H9 (cell line): ENCODE results near the gene ZP3. TPM values are rescaled to one million over a fixed set of nuclear protein-coding genes. Genes with fewer than 3 reads are reported as not detected.

Source experiments
- DNase-seq: peaks from one replicate; pipeline ENCODE4 v3.0.0-alpha.2; 2017
- H2AFZ ChIP-seq: one replicate; pipeline ENCODE4 v1.6.1; 2013; ENCODE audit warnings: mild to moderate bottlenecking, low read length, control low read depth, moderate library complexity
- H2AK5ac ChIP-seq: 2 replicates; pipeline ENCODE4 v1.6.1; 2013; ENCODE audit warnings: low read length, control low read depth, mixed read lengths; ENCODE audit not compliant: insufficient read length
- H2BK120ac ChIP-seq: one replicate; pipeline ENCODE4 v1.6.1; 2013; ENCODE audit warnings: low read depth, mild to moderate bottlenecking, low read length, control low read depth, inconsistent platforms; ENCODE audit not compliant: poor library complexity, severe bottlenecking
- H2BK12ac ChIP-seq: 2 replicates; pipeline ENCODE4 v1.6.1; 2013; ENCODE audit warnings: low read length, control low read depth, mixed read lengths, low read depth; ENCODE audit not compliant: insufficient read length
- H2BK15ac ChIP-seq: 2 replicates; pipeline ENCODE4 v1.6.1; 2013; ENCODE audit warnings: low read depth, low read length, control low read depth
- H2BK20ac ChIP-seq: one replicate; pipeline ENCODE4 v1.6.1; 2013; ENCODE audit warnings: low read depth, mild to moderate bottlenecking, low read length, control low read depth, inconsistent platforms; ENCODE audit not compliant: poor library complexity, severe bottlenecking
- H2BK5ac ChIP-seq: 2 replicates; pipeline ENCODE4 v1.6.1; 2013; ENCODE audit warnings: low read length, control low read depth, mixed read lengths; ENCODE audit not compliant: insufficient read length
- H3K14ac ChIP-seq: 2 replicates; pipeline ENCODE4 v1.6.1; 2013; ENCODE audit warnings: low read length, control low read depth; ENCODE audit not compliant: insufficient read depth
- H3K18ac ChIP-seq: 2 replicates; pipeline ENCODE4 v1.6.1; 2013; ENCODE audit warnings: low read depth, mild to moderate bottlenecking, mixed read lengths, low read length, control low read depth; ENCODE audit not compliant: insufficient read length
- H3K23ac ChIP-seq: 2 replicates; pipeline ENCODE4 v1.6.1; 2013; ENCODE audit warnings: low read length, control low read depth, mixed read lengths, low read depth; ENCODE audit not compliant: insufficient read length
- H3K23me2 ChIP-seq: 2 replicates; pipeline ENCODE4 v1.6.1; 2013; ENCODE audit warnings: low read depth, mild to moderate bottlenecking, mixed read lengths, low read length, control low read depth; ENCODE audit not compliant: insufficient read length, poor library complexity, severe bottlenecking
- H3K27ac ChIP-seq: 2 replicates; pipeline ENCODE4 v1.5.1; 2013; ENCODE audit warnings: low read length, control low read depth, mixed read lengths, low read depth; ENCODE audit not compliant: insufficient read length
- H3K27me3 ChIP-seq: 2 replicates; pipeline ENCODE4 v1.6.1; 2013; ENCODE audit warnings: low read length, control low read depth, inconsistent platforms; ENCODE audit not compliant: insufficient read depth
- H3K4ac ChIP-seq: 2 replicates; pipeline ENCODE4 v1.6.1; 2013; ENCODE audit warnings: low read depth, mild to moderate bottlenecking, control low read depth, inconsistent platforms, low read length, moderate library complexity
- H3K4me1 ChIP-seq: 2 replicates; pipeline ENCODE4 v1.6.1; 2013; ENCODE audit warnings: low read length, control low read depth, inconsistent platforms; ENCODE audit not compliant: insufficient read depth
- H3K4me2 ChIP-seq: 2 replicates; pipeline ENCODE4 v1.6.1; 2013; ENCODE audit warnings: low read length, control low read depth, mixed read lengths; ENCODE audit not compliant: insufficient read length, insufficient read depth
- H3K56ac ChIP-seq: 2 replicates; pipeline ENCODE4 v1.6.1; 2013; ENCODE audit warnings: low read depth, mild to moderate bottlenecking, mixed read lengths, low read length, control low read depth; ENCODE audit not compliant: insufficient read length
- H3K79me1 ChIP-seq: 2 replicates; pipeline ENCODE4 v1.6.1; 2013; ENCODE audit warnings: low read depth, mild to moderate bottlenecking, moderate library complexity, low read length, control low read depth, inconsistent platforms; ENCODE audit not compliant: insufficient read depth, poor library complexity, severe bottlenecking
- H3K79me2 ChIP-seq: 2 replicates; pipeline ENCODE4 v1.6.1; 2013; ENCODE audit warnings: low read length, control low read depth, inconsistent platforms; ENCODE audit not compliant: insufficient read depth
- H3K9ac ChIP-seq: 2 replicates; pipeline ENCODE4 v1.6.1; 2013; ENCODE audit warnings: low read length, control low read depth, mixed read lengths; ENCODE audit not compliant: insufficient read length; ENCODE audit errors: extremely low read depth
- H3K9me3 ChIP-seq: one replicate; pipeline ENCODE4 v1.6.1; 2013; ENCODE audit warnings: low read depth, low read length, inconsistent platforms; ENCODE audit not compliant: control insufficient read depth
- H3T11ph ChIP-seq: one replicate; pipeline ENCODE4 v1.6.1; 2013; ENCODE audit warnings: mild to moderate bottlenecking, low read length, control low read depth, inconsistent platforms
- H4K20me1 ChIP-seq: one replicate; pipeline ENCODE4 v1.6.1; 2013; ENCODE audit not compliant: control insufficient read depth, insufficient read length, insufficient read depth
- H4K5ac ChIP-seq: 2 replicates; pipeline ENCODE4 v1.6.1; 2013; ENCODE audit warnings: low read depth, mild to moderate bottlenecking, mixed read lengths, low read length, control low read depth; ENCODE audit not compliant: insufficient read length
- H4K8ac ChIP-seq: replicated peaks from 2 replicates; pipeline ENCODE4 v1.6.1; 2013; ENCODE audit warnings: low read length, control low read depth, mixed read lengths, low read depth; ENCODE audit not compliant: insufficient read length
- H4K91ac ChIP-seq: 2 replicates; pipeline ENCODE4 v1.6.1; 2013; ENCODE audit warnings: low read depth, mild to moderate bottlenecking, moderate library complexity, mixed read lengths, low read length, control low read depth; ENCODE audit not compliant: insufficient read length
- H3K27ac Mint-ChIP-seq, 3 experiments: 2 replicates in 2 of 3; 3 replicates in 1 of 3; pipeline ENCODE4 v1.8.0; 2020 to 2021; ENCODE audit warnings: mixed read lengths in 3 of 3, mild to moderate bottlenecking in 1 of 3, moderate library complexity in 1 of 3
- H3K27me3 Mint-ChIP-seq: 2 replicates; pipeline ENCODE4 v1.8.0; 2021; ENCODE audit warnings: low read depth, mild to moderate bottlenecking, moderate library complexity, mixed read lengths
- H3K36me3 Mint-ChIP-seq, 3 experiments: 2 replicates in 2 of 3; 3 replicates in 1 of 3; pipeline ENCODE4 v1.8.0; 2020 to 2021; ENCODE audit warnings: low read depth in 3 of 3, mixed read lengths in 3 of 3; ENCODE audit not compliant: insufficient read depth in 1 of 3
- H3K4me1 Mint-ChIP-seq, 2 experiments: 2 replicates each; pipeline ENCODE4 v1.8.0; 2020; ENCODE audit warnings: mixed read lengths in 2 of 2
- H3K4me3 Mint-ChIP-seq, 2 experiments: 2 replicates in 1 of 2; 3 replicates in 1 of 2; pipeline ENCODE4 v1.8.0; 2020 to 2021; ENCODE audit warnings: mild to moderate bottlenecking in 2 of 2, mixed read lengths in 2 of 2, moderate library complexity in 1 of 2
- H3K9me3 Mint-ChIP-seq, 2 experiments: 2 replicates in 1 of 2; 3 replicates in 1 of 2; pipeline ENCODE4 v1.8.0; 2020; ENCODE audit warnings: mild to moderate bottlenecking in 2 of 2, mixed read lengths in 2 of 2, moderate library complexity in 1 of 2
- CTCF ChIP-seq: fragments of 200-600 bp; sonication (generic); conservative IDR thresholded peaks from 3 replicates; pipeline ENCODE4 v1.8.0; 2021; ENCODE audit warnings: antibody characterized with exemption, mild to moderate bottlenecking
- WGBS: extraction: QIAGEN DNeasy Blood & Tissue Kit; methylation state at CpG from one replicate; pipeline ENCODE4 v1.1.7; 2013; ENCODE audit warnings: missing lambda C conversion rate, low lambda C conversion rate, mixed read lengths; ENCODE audit not compliant: insufficient read length; ENCODE audit errors: extremely low coverage; 5-methylcytosine and 5-hydroxymethylcytosine counted together
- long read RNA-seq: library from polyadenylated mRNA; unstranded; transcript quantifications from one replicate; pipeline ENCODE4 v2.0.0, GENCODE V29; 2020
- total RNA-seq: library from RNA; stranded (reverse); gene quantifications from 2 replicates; pipeline ENCODE4 v1.2.1, GENCODE V29; 2021

The ZP3 gene
- 1.3 TPM in 2 replicates for total RNA-seq
- long read RNA-seq, transcript ZP3-201 (9 exons, 1,483 nt): major isoform, 11 of 12 reads
- long read RNA-seq, partial matches to known transcripts: 0 of 12 reads
- long read RNA-seq, other reads (novel, unspliced or antisense): 1 of 12 reads

DNA sequence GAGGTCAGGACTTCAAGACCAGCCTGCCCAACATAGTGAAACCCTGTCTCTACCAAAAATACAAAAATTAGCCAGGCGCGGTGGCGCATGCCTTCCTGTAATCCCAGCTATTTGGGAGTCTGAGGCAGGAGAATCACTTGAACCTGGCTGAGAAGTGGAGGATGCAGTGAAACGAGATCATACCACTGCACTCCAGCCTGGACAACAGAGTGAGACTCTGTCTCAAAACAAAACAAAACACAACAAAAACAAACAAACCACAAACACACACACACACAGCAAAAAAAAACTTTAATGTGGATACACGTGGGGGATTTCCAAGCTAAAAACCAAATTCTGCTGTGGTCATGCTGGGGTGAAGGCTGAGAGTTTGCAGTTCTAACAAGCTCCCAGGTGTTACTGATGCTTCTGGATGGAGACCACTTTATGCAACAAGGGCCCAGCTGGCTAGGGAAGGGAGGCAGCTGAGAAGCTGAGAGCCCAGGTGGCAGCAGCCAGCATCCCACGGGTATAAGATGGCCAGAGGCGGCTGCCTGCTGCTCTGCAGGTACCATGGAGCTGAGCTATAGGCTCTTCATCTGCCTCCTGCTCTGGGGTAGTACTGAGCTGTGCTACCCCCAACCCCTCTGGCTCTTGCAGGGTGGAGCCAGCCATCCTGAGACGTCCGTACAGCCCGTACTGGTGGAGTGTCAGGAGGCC lies at the start of gene ZP3:
Gene ZP3 (plus strand): TSS at position 538 of the 699 bp plus-strand sequence. CDS start 15 bp downstream, at position 553.
- H3K9me3 ChIP-seq: no peaks in the 10 kb centered on the region
- DNase-seq: no peak
- TF ChIP-seq CTCF: no peak
- H3K4me1 ChIP-seq: peaks cover 5% of the 10 kb centered on the region; the same call in 1 of the 2 replicates
- H2BK15ac ChIP-seq: no peak within 1 kb of the TSS
- H3K27me3 ChIP-seq: no peaks in the 10 kb centered on the region
- no peaks in the 10 kb centered on the region for H3K36me3 Mint-ChIP-seq
- no peak within 1 kb of the TSS for H2BK12ac ChIP-seq
- H2AFZ ChIP-seq: no peak within 1 kb of the TSS
- no peak within 1 kb of the TSS for H4K8ac ChIP-seq
- no peak within 1 kb of the TSS; the same call in 1 of the 2 replicates for H3K14ac ChIP-seq
- peak within 1 kb of the TSS; percentile 88 for H4K91ac ChIP-seq
- no peak within 1 kb of the TSS for H3K9ac ChIP-seq
- H4K20me1 ChIP-seq: no peaks in the 10 kb centered on the region
- peak within 1 kb of the TSS; percentile 49 for H3K18ac ChIP-seq
- H3K23ac ChIP-seq: no peak within 1 kb of the TSS
- H3K9me3 Mint-ChIP-seq: no peaks in the 10 kb centered on the region
- no peaks in the 10 kb centered on the region for H3K23me2 ChIP-seq
- WGBS: no CpG with 5 or more reads among the region's 10 CpGs
- H3K56ac ChIP-seq: no peak within 1 kb of the TSS
- H3K4me2 ChIP-seq: no peak within 1 kb of the TSS
- no peak within 1 kb of the TSS for H2AK5ac ChIP-seq
- peak within 1 kb of the TSS in 2 of 3 experiments; percentile 67 to 85; a peak in 4 of 7 replicates for H3K27ac Mint-ChIP-seq
- no peak within 1 kb of the TSS for H2BK5ac ChIP-seq
- no peak within 1 kb of the TSS for H3T11ph ChIP-seq
- H3K79me1 ChIP-seq: no peaks in the 10 kb centered on the region
- no peak within 1 kb of the TSS for H3K27ac ChIP-seq
- peaks cover 3% of the 10 kb centered on the region for H3K27me3 Mint-ChIP-seq
- peak within 1 kb of the TSS; percentile 80 for H2BK120ac ChIP-seq
- no peaks in the 10 kb centered on the region for H3K79me2 ChIP-seq
- peaks cover 22 to 29% of the 10 kb centered on the region in 2 experiments for H3K4me1 Mint-ChIP-seq
- H3K4ac ChIP-seq: no peak within 1 kb of the TSS
- no peak within 1 kb of the TSS for H2BK20ac ChIP-seq
- no peak within 1 kb of the TSS for H4K5ac ChIP-seq
- peak within 1 kb of the TSS in 1 of 2 experiments; percentile 36; a peak in 2 of 5 replicates for H3K4me3 Mint-ChIP-seq
